ENCODE data around the gene NANP. TPM values are rescaled to one million over a fixed set of nuclear protein-coding genes. Genes with fewer than 3 reads are reported as not detected.

NANP gene
- total RNA-seq, 1 donor = 11.2 TPM

DNA sequence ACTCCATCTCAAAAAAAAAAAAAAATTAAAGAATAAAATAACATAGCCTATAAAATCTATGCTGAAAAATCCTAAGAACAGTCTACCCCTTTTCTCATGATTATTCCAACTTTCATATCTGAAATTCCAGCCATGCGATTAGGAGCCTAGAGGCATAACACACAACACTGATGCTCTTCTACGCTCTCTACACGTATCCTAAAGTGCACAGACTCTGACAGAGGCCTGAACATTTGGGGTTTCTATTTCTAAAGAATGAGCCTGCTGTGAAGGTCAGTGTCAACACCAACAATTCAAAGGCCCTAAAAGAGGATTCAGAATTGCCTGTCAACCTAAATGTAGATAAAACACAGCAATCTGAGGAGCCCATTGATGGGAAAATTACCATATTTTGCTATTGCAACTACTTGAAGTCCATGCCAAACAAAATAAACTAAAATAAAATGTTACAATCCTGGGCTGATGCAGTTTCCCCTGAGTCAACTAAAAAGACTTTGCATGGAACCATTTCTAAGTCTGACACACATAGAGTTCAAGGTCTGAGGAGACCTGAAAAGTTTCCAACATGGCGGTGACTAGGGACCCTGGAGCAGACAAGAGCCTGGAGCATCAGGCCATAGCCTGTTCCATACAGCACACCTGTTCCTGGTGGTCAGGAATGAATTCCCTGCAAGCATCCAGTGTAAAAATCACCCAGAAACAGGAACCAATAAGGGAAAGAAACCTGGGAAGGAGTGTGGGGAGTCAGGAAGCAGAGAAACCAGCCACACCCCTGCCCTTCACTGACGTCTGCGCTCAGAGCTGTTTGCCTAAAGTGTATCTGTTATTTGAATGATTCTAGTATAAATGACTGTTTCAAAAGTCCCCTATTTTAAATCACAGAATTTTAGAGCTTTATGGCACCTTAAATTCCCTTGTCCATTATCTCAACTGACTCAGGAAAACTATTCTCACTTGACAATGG, 50.2 kb downstream of the NANP start:
- H3K9me3 ChIP-seq (ENCODE audit: low read depth, low read length) = no peaks in the 10 kb centered on the region
- peak overlapping the region; percentile 68 for H3K4me2 ChIP-seq (ENCODE audit: insufficient read depth, low read length)
- peaks cover 6% of the 10 kb centered on the region for H4K20me1 ChIP-seq (ENCODE audit: insufficient read depth, low read length)
- H3K4me1 ChIP-seq (ENCODE audit: insufficient read depth, low read length) = peaks cover 18% of the 10 kb centered on the region
- H3K27ac ChIP-seq (ENCODE audit: low read depth, low read length) = peak overlapping the region; percentile 73
- H3K4me3 ChIP-seq (ENCODE audit: insufficient read depth, low read length) = no peak overlapping the region
- H3K27me3 ChIP-seq (ENCODE audit: insufficient read depth, low read length) = no peaks in the 10 kb centered on the region
- H3K79me2 ChIP-seq (ENCODE audit: insufficient read depth, low read length) = peaks cover 37% of the 10 kb centered on the region
- H3K36me3 ChIP-seq (ENCODE audit: insufficient read depth, low read length) = no peaks in the 10 kb centered on the region
- H2AFZ ChIP-seq (ENCODE audit: low read length) = peak overlapping the region; percentile 72
- no peak for TF ChIP-seq CTCF (IDR thresholded peaks at IDR 0.05; ENCODE audit: extremely low read depth, low read depth, low read length)
- peak; percentile 87 for DNase-seq (ENCODE audit: insufficient read length, low spot score, missing footprints)

- Histone ChIP-seq H4K20me1 (ENCODE audit: insufficient read depth, low read length) (peaks cover 6% of the 10 kb centered on the region), H2AFZ (ENCODE audit: low read length) (no peak overlapping the region), H3K79me2 (ENCODE audit: insufficient read depth, low read length) (peaks cover 29% of the 10 kb centered on the region), H3K4me2 (ENCODE audit: insufficient read depth, low read length) (no peak overlapping the region), H3K27ac (ENCODE audit: low read depth, low read length) (no peak overlapping the region), H3K9me3 (ENCODE audit: low read depth, low read length) (no peaks in the 10 kb centered on the region), H3K36me3 (ENCODE audit: insufficient read depth, low read length) (no peaks in the 10 kb centered on the region), H3K4me3 (ENCODE audit: insufficient read depth, low read length) (no peak overlapping the region), H3K4me1 (ENCODE audit: insufficient read depth, low read length) (peaks cover 18% of the 10 kb centered on the region), H3K27me3 (ENCODE audit: insufficient read depth, low read length) (no peaks in the 10 kb centered on the region)
- DNase-seq (ENCODE audit: insufficient read length, low spot score, missing footprints) = no peak
- no peak for TF ChIP-seq CTCF (IDR thresholded peaks at IDR 0.05; ENCODE audit: extremely low read depth, low read depth, low read length)
These were observed 52.0 kb downstream of the NANP start for GRCh38 chr20:25571817-25572216.

DNA sequence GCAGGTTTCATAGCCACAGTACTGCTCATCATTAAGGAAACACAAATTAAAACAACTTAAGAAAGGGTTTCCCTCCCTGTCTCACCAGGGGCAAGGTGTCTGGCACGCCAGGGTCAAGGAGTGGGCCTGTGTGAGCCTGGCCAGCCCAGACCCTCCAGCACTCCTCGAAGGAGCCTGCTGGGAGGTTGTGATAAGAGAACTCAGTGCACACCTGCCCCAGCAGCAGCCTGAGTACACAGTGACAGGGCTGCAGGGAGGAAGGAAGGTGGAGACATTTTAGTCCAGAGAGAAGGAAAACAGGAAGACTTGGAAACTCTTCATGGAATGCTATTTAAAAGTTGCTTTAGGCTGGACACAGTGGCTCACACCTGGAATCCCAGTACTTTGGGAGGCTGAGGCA, 52.6 kb downstream of the NANP start:
- H3K4me2 ChIP-seq (ENCODE audit: insufficient read depth, low read length) = no peak overlapping the region
- no peak overlapping the region for H3K4me3 ChIP-seq (ENCODE audit: insufficient read depth, low read length)
- H3K4me1 ChIP-seq (ENCODE audit: insufficient read depth, low read length) = peaks cover 18% of the 10 kb centered on the region
- no peaks in the 10 kb centered on the region for H3K36me3 ChIP-seq (ENCODE audit: insufficient read depth, low read length)
- H4K20me1 ChIP-seq (ENCODE audit: insufficient read depth, low read length) = peaks cover 6% of the 10 kb centered on the region
- no peak overlapping the region for H3K27ac ChIP-seq (ENCODE audit: low read depth, low read length)
- no peaks in the 10 kb centered on the region for H3K27me3 ChIP-seq (ENCODE audit: insufficient read depth, low read length)
- H3K9me3 ChIP-seq (ENCODE audit: low read depth, low read length) = no peaks in the 10 kb centered on the region
- no peak for TF ChIP-seq CTCF (IDR thresholded peaks at IDR 0.05; ENCODE audit: extremely low read depth, low read depth, low read length)
- H2AFZ ChIP-seq (ENCODE audit: low read length) = no peak overlapping the region
- no peak for DNase-seq (ENCODE audit: insufficient read length, low spot score, missing footprints)
- peaks cover 31% of the 10 kb centered on the region for H3K79me2 ChIP-seq (ENCODE audit: insufficient read depth, low read length)

GRCh38 chr20:25570148-25570530, 53.7 kb downstream of the NANP start:
- Histone ChIP-seq H3K27me3 (ENCODE audit: insufficient read depth, low read length) (no peaks in the 10 kb centered on the region), H3K36me3 (ENCODE audit: insufficient read depth, low read length) (no peaks in the 10 kb centered on the region), H4K20me1 (ENCODE audit: insufficient read depth, low read length) (peaks cover 3% of the 10 kb centered on the region), H3K79me2 (ENCODE audit: insufficient read depth, low read length) (peaks cover 31% of the 10 kb centered on the region), H3K4me1 (ENCODE audit: insufficient read depth, low read length) (peaks cover 18% of the 10 kb centered on the region), H3K27ac (ENCODE audit: low read depth, low read length) (no peak overlapping the region), H2AFZ (ENCODE audit: low read length) (no peak overlapping the region), H3K4me3 (ENCODE audit: insufficient read depth, low read length) (no peak overlapping the region), H3K9me3 (ENCODE audit: low read depth, low read length) (no peaks in the 10 kb centered on the region), H3K4me2 (ENCODE audit: insufficient read depth, low read length) (no peak overlapping the region)
- no peak for DNase-seq (ENCODE audit: insufficient read length, low spot score, missing footprints)
- no peak for TF ChIP-seq CTCF (IDR thresholded peaks at IDR 0.05; ENCODE audit: extremely low read depth, low read depth, low read length)
